ENCODE measurements around the gene SLC4A11.
"Not testable (repeated sequence)": the region's sequence is repeated elsewhere in the genome, so short reads cannot be mapped to it uniquely, and the experiment has no call there.

The SLC4A11 gene

DNA sequence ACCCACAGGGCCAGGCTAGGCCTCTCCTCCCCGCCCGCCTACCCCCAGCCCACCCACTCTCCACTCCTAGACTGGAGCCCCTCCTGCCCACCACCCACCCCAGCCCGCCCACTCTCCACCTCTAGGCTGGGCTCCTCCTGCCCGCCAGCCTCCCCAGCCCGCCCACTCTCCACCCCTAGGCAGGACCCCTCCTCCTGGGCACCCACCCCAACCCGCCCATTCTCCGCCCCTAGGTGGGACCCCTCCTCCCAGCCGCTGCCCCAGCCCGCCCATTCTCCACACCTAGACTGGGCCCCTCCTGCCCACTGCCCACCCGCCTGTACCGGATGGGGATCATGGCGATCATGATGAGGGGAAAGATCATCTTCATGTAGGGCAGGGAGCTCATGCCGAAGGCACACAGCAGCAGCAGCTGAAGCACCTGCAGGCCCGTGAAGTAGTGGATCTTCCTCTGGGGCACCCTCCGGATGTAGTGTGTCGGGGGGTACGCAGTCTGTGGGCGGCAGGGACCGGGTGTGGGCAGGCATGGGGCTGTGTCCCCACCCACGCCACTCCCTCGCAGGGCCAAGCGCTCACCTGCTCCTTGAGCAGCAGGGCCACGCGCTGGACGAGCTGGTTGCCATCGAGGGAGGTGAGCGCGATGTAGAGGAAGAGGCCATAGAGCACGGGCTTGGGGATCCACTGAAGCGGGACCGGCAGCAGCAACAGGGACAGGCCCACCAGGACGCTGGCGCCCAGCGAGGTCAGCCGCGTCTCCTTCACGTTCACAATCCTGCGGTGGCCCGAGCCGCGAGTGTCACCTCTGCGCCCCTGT, 10.8 kb downstream of the SLC4A11 start:
- no peak for DNase-seq (ENCODE audit: low spot score)

DNA sequence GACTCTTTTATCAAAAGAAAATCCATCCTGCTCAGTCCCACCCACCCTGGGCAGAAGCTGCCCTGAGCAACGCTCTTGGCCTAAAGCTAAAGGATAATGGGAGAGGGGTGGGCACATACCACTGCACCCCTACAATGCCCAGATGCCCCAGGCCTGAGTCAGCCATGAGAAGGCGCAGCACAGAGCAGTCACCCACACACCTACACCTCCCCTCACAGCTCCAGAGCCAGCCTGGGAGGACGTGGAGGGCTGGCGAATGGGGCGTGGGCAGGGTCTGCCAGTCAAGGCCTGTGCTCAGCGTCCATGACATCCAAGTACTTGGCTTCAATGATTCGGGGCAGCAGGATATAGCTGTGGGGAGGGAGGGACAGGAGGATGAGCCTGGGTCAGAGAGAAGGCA, 11.5 kb downstream of the SLC4A11 start:
- no peak for DNase-seq (ENCODE audit: low spot score)

DNA sequence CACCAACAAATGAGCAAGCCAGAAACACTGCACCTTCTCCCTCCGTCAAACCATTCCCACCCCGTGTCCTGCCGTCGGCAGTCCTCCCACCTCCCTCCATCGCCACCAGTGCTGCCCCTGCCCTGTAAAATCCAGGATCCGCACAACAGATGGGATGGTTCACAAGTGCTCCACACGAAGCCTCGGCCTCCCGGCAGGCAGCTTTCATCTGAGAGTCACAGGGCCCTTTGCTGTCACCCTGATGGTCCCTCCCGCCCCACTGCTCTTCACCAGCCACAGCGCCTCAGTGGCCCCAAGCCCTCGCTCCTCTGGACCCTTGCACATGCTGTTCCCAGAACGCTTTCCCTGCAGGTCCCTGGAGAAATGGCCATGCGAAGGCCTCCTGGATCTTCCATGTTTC, 12.1 kb downstream of the SLC4A11 start:
- DNase-seq (ENCODE audit: low spot score), result no peak

DNA sequence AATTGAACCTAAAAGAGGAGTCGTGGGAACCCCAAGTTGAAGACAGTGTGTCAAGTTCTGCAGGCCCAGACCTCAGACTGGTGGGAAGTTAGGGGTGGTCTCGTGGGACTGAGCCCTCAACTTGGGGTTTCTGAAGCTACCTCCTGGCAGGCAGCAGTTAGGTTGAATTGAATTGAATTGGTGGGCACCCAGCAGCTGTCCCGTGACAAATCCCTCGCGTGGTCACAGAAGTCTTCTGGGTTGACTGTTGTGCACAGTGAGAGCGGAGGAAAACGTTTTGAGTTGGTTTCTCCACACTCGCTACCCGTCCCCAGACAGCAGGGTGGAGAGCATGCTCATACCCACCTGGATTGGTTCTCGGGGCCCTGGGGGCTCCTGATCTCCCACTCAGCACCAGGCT, 12.9 kb downstream of the SLC4A11 start:
- DNase-seq (ENCODE audit: low spot score), result no peak

DNA sequence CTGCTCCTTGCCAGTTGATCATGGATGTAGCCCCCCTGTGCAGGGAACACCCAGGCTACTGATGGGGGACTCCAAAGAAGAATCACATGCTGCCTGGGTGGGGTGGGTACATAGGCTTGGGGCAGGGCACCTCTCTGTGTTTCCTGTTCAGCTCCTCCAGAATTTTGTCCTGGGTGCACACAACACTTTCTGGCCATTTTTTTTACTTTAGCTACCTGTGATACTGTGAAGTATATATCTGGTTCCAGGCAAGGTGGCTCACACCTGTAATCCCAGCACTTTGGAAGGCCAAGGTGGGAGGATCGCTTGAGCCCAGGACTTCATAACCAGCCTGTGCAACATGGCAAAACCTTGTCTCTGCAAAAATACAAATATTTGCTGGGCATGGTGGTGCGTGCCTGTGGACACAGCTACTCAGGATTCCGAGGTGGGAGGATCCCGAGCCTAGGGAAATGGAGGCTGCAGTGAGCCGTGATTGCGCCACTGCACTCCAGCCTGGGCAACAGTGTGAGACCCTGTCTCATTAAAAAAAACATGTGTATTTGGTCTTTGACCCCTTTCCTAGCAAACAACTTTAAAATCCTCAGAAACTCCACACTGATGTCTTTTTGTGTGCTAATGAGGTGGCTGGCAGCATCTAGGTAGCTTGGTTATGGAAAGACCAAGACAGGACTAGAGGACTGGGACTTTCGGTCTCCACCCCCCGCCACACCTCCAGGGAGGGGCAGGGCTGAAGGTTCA, 14.1 kb downstream of the SLC4A11 start:
- DNase-seq (ENCODE audit: low spot score), result no peak

DNA sequence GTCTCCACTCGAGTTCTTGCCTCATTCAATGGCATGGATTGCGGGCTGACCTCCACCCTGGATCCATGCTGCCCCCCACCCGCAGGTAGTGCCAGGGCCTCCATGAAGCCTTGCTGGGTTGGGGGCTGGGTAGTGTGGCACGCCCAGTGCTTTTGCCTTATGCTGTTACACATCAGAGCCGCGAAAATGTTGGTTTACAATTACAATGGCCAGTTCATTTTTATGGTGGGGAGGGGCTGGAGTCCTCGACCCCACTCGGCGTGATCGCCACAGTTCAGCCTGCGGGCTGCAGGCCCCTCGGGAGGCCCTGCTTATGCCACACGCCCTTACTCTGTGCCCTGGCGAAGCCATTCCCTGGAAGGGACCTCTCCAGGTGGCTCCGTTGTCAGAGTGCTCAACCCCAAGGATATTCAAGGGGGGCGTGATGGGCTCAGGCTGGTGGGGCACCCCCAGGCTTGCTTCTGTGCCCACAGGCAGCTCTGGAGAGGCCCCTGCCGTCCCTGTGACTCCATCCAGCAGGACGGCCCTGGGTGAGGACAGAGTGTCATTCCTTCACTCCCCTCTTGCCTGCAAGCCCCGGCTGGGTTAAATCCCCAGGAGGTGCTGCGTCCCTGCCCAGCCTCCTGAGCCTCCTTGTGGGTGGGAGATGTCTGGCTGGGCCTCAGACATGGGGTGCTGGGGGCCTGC, 14.9 kb downstream of the SLC4A11 start:
- DNase-seq (ENCODE audit: low spot score), result no peak

DNA sequence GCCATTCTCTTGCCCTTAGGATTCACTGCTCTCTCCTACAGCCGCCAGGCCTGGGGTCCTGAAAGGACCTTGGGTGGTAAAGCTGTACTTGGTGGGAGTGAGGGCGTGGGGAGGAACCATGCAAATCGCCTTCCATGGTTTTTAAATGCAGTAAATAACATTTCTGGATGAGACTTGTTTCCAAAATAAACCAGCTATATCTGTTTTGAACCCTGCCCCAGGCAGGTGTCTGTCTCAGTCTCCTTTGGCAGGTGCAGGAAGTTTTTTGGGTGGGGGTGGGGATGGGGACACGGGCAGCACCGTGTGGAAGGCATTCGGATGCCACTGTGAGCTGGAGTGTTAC, 15.4 kb downstream of the SLC4A11 start:
- DNase-seq (ENCODE audit: low spot score), result no peak

DNA sequence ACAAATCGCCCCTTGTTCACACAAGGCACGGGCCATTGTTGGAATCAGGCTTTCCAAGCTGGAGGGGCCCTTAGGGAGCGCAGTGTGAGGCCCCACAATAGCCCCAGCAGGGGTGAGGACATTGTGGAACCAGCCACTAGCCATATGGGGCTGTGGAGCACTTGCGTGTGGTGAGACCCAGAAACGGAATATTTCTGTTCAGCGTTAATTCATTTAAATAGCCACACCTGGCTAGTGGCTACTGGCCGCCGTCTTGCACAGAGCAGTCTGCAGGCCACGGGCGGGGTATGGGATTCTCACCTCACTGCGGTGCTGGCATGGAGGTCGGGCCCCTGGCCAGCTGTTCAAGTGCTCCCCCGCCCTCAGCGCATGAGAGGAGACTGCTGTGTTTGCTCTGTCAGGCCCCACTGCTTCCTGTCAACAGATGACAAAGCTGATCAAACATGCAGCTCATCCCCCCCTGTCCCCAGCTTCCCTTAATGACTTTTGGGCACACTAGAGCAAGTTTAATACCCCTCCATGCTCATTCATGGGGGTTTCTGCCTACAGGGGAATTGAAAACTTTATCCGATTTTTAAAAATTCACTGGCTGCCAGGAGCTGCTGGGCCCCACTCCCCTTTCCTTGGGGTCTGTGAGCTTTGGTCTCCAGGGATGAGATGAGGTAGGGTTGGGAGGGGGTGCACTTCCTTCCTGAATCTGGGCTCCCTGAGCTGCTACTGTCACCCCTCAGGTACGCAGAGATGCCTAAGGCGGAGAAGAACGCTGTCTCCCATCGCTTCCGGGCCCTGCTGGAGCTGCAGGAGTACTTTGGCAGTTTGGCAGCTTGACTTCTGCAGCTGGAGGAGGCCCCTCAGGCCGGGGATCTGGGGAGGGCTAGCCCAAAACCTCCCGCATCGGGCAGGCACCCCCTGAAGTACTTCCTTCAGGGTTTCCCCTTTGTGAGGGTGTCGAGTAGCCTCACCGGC, 16.1 kb downstream of the SLC4A11 start:
- no peak for DNase-seq (ENCODE audit: low spot score)

DNA sequence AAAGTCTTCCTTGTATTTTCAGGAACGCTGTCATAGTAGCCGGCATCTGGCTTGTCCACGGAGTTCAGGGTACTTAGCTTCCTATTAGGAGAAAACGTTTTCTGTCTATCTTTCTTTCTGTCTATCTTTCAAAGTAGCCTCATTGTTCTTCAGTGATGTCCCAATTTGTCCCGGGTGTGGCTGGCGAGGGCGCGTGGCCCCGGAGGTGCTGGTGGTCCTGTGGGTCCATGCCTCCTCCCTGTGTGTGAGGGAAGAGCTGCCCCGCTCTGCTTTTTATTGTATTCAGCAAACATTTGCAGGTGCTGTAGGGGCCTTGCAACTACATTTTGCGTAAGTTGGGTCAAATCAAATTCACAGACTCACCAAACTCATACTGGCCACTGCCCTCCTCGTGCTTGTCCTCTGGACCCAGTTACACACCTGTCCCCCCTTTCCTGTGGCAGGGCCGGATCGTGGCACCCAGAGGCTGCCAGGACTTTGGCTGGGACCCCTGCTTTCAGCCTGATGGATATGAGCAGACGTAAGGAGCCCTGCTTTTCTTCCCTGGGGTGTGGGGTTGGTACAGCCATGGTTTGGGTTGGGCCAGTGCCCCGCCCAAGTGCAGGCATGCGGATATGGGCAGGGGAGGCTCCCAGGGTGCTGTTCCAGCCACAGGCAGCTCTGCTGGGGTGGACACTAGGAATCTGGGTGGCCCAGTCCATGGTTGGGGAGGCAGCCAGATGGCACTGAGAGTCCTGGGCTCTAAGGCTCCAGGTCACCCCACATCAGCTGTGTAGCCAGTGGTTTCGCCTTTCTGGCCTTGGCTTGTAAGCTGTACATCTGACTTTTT, 17.4 kb downstream of the SLC4A11 start:
- no peak for DNase-seq (ENCODE audit: low spot score)

DNA sequence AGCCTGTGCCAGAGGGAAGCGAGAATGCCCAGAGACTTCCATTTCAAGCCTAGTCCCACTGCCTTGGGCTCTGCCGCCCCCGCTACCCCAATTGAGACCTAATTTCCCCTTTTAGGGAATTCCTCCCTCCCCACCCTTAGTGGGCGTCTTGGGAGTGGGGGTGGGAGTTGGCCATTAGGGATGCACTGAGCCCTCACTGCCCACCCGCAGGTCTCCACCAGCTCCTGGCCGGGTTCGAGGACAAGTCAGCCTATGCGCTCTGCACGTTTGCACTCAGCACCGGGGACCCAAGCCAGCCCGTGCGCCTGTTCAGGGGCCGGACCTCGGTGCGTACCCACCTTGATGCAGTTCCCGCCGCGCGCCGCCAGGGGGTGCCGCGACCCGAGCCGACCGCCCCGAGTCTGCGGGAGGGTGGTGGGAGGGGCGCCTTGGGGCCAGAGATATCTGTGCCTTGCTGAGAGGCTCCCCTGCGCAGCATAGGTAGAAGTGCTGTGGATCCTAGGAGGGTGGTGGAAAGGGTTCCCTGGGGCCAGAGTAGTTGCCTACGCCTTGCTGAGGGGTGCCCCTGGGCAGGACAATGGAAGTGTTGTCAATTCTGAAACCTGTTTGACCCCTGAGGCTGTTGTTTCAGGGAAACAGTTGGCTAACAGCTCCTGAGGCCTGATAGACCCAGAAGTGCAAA, 20.5 kb downstream of the SLC4A11 start:
- DNase-seq (ENCODE audit: low spot score), result peak; percentile 73

DNA sequence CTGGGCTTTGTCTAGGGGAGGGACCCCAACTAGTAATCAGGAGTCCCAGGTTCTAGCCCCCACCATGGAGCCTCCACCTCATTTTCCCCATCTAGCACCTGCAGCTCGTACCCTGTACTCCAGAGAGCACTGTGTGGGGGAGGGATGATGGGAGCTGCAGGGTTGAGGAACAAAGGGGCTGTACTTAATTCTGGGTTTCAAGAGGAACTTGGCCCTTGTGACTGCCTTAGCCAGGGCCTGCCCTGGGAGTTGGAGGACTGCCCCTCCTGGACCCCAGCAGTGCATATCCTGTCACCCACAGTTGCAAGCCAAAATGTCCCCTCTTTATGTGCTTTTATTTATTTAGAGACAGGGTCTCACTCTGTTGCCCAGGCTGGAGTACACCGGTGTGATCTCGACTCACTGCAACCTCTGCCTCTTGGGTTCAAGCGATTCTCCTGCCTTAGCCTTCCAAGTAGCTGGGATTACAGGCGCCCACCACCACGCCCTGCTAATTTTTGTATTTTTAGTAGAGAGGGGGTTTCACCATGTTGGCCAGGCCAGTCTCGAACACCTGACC, 23.6 kb downstream of the SLC4A11 start:
- DNase-seq (ENCODE audit: low spot score), result not testable (repeated sequence)

DNA sequence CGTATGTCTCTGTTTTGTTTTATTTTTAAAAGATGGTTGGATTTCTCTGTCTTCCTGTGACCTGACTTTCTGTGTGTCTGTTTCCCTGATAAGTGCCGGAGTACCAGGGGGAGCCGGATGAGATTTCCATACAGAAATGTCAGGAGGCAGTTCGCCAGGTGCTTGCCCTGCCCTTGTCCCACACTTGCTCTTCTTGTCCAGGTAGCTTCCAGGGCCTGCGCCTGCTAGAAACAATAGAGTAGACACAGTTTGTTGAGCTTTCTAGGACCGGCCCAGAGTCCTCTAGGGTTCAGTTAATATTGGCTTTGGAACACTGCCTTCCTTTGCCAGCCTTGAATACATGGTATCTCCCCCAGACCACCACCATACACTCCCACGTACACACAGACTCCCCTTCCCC, 25.8 kb downstream of the SLC4A11 start:
- no peak for DNase-seq (ENCODE audit: low spot score)

DNA sequence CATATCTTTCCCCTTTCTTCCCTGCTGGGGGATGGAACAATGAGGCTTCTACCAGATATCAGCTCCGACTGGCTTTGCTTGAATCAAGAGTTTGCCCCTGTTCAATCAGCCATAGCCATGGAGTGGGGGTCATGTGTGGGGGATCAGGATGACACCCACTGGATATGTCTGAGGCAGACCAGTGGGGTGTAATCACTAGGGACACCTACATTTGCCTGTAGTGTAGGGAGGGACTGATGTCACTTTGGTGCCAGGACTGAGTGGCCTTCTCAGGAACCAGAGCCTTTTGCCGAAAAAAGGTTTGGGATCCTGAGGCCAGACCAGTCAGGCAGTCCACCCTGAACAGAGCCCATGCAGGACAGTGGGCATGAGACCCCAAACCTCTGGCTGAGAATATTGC, 28.6 kb downstream of the SLC4A11 start:
- DNase-seq (ENCODE audit: low spot score), result no peak

DNA sequence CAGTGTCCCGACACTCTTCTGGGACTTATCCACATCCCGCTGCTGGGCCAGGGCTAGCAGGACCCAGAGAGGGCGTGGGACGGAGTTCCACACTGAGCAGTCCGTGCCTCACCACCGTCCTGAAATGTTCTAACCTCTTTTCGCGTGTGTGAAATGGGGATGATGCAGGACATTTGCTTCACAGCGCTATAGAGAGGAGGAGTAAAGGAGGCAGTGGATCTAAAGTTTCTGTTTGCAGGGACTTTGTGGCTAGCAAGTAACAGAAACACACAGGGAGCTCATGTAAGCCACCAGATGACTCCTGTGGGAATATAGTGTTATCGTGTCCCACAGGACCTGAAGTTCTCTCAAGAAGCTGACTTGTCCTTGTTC, 29.1 kb downstream of the SLC4A11 start:
- DNase-seq (ENCODE audit: low spot score), result no peak

DNA sequence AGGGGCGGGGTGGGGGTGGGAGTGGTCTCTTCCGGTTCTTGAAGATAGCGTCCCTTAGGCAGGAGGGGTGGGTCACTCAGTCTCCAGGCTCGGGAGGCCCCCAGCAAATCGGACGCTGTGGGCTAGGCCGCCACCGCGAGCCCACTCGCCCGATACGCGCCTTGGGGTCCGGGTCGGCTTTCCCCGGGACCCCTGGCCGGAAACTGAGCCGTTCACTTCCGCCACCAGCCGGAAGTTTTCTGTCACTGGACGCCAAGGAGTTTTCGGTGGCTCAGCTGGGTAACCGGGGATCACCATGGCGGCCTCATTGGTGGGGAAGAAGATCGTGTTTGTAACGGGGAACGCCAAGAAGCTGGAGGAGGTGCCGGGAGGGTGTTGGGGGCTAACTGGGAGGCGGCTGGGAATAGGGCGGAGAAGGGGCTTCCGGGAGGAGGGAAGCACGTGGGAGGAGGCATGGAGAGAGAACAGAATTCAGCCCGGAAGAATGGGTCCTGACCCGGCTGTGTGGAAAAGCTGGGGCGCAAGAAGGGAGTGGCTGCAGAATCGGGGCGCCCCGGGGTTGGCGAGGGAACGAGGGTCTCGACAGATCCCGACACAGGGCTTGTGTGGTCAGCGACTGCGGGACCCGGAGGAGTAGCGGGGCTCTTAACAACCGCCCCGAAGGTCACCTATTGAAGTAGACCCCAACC, 29.6 kb downstream of the SLC4A11 start, which contains the start of gene ITPA:
Gene ITPA (plus strand): TSS at position 242 of the 689 bp plus-strand sequence. CDS start 54 bp downstream, at position 296.
- DNase-seq (ENCODE audit: low spot score), result peak; percentile 63

DNA sequence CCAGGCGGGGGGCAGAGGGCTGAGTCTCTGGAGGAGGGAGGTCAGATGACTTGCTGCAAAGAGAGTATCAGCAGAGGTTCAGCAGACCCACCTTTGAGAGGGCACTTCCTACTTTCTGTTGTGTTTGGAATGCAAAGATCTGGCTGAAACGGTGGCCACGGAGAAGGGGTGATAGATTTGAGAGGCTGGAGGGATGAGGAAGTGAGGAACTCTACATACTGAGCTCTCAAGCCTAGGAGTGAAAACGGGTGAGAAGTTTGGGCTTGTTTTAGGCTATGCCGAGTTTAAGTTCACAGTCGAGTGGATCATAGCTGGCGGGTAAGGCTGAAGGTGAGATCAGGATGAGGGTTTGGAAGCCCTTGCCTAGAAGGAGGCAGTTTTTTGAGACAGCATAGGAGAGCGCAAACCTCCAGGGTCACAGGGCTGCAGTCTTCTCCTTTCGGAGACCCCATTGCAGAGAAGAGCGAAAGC, 30.2 kb downstream of the SLC4A11 start:
- peak; percentile 5 for DNase-seq (ENCODE audit: low spot score)

DNA sequence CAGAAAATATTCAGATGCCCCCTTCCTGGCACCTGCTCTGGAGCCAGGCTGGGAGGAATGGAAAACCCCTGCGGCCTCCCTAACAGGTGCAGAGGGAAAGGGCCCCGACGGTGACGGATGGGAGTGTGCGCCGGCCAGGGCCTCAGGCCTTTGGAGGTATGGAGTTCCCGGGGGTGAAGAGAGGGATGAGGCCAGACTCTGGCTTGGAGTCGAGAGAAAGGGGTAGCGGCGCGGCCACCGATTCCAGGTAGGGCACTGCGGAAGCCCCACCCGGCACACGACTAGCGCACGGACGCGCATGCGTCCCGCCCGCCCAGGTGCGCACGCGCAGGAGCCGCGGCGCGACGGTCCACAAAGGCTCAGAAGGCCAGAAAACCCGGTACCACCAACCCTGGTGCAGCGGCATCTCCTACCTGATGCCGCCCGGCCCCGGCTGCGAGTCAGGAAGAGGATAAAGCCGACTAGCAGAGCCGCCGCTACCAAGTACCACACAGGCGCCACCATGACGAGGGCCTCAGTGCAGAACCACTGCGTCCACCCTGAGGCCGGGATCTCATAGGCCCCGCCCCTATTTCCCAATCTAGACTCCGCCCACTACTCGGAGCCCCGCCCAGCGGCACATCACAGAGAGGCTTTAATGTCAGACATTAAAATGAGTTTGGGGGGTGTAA, 34.7 kb downstream of the SLC4A11 start, which contains the start of gene DDRGK1:
Gene DDRGK1 (minus strand): TSS at position 559 of the 671 bp plus-strand sequence. CDS start 55 bp downstream, at position 504.
- DNase-seq (ENCODE audit: low spot score), result peak; percentile 93

DNA sequence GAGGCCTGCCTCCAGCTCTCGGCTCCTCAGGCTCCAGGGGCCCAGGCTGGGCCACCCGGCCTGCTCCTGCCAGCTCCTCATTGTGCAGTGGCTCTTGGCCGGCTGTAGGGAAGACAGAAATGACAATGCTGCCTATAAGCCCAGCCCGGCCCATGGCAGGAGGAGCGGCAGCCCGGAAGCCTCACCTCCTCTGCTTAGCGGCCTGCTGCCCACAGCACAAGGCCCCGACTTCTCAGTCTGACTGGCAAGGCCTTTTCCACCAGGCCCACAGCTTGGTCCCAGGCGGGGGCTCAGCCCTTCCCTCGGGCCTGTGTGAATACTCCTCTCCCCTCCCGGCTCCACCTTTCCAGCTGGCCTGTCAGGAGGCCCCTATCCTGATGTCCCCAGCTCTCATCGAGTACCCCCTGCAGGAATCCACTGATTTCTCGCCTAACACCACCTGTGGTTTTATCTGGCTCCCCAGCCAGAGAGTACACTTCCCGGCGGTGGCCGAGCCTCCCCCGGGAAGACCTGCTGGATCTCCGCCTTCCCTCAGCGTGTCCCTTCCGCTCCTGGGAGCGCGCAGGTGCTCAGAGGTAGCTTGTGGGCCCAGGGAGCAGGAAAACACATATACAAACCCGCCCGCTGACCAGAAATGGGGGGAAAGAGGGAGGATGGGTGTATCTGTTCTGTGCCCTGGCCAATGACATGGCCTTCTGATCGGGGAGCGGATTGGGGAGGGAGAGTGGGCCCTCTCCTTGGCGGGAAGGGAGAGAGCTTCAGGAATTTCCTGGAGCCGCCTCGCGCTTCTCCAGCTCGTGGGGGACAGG, 35.5 kb downstream of the SLC4A11 start:
- peak; percentile 36 for DNase-seq (ENCODE audit: low spot score)

Data from CD4-positive, alpha-beta T cell treated with Interleukin-2 at 100 ng/mL for 4 hours (primary cell).